ENCODE measurements around the gene LMX1B.
A peak's percentile ranks its signal among the peaks of the same experiment; 100 is the strongest.

Gene LMX1B

DNA sequence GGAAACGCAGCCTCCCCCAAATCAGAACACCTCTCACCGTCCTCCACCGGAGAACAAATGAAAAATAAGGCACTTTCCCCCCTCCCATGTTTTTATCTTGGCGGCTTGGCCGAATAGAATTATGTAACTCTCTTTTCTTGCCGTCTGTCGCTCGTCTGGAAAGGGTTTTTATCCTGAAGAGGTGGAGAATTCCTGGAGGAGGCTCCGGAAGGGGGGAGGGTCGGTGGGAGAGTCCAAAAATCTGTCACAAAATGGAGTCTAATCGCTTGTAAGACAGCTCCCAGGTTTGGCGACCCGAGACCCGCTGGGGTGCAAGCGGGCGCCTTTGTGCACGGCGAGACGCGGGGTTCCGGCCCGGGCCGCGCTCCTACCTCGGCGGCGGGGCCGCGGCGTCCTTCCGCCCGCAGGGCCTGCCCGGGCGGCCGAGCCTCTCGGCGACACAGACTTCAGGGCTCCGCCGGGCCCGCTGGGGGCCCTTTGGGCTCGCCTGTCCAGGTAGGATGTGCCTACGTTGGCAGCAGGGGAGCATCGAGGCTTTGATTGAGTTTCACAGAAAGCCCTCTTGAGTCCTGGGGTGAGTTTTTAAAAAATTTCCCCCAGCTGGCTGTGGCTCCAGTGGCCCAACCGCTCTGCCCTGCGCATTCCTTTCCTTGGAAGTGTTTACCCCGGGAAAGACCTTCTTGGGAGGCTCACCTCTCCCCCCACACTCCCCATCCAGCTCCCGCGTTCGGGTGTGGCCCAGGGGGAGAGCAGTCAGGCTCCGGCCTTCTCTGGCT is 5.0 kb downstream of the LMX1B start:
- H3K27ac ChIP-seq (ENCODE audit: low read depth, low read length): no peak overlapping the region
- peaks cover 56% of the 10 kb centered on the region for H3K4me1 ChIP-seq (ENCODE audit: control insufficient read depth, insufficient read depth, low read length)
- no peaks in the 10 kb centered on the region for H3K9me3 ChIP-seq (ENCODE audit: control insufficient read depth, insufficient read depth, low read depth, low read length)
- H3K4me3 ChIP-seq (ENCODE audit: low read depth, low read length): peak overlapping the region; percentile 43
- no peaks in the 10 kb centered on the region for H3K36me3 ChIP-seq (ENCODE audit: control insufficient read depth, insufficient read depth, low read length)
- H3K9ac ChIP-seq (ENCODE audit: low read length): no peak overlapping the region
- peaks cover 98% of the 10 kb centered on the region for H3K27me3 ChIP-seq (ENCODE audit: control insufficient read depth, insufficient read depth, low read length)

DNA sequence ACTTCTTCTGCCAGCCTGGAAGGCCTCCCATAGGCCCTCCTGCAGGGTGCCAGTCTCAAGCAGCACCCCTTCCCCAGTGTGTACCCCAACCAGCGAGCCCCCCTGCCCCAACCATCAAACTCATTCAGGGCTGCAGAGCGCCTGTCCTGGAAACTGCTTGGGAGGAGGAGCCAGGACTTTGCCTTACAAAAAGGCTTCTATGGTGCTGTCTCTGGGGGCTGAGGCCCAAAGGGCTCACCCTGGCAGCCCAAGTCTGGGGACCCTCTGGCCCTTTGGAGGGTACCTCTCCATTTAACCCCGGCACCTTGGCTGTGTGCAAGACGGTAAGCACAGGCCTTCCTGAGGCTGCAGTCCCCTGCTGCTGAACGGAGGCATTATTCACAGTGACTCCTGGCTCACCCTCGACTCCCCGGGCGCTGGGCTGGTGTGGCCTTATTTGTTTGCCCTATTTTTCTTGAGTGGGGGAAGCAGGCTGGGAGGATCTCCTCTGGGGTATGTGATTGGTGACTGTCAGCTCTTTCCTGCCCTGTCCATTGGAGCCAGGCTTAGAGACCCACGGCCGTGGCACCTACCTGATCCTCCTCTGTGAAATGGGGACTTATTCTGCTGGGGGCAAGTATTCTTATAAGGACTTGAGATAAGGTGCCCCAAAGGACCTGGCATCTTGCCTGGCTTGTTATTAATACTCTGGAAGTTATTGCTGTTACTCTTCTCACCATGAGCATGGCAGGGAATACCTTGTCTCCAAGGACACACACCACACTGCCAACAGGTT is 5.8 kb downstream of the LMX1B start:
- Histone ChIP-seq H3K4me3 (ENCODE audit: low read depth, low read length) (peak overlapping the region; percentile 43; the same call in 1 of the 2 replicates), H3K36me3 (ENCODE audit: control insufficient read depth, insufficient read depth, low read length) (no peaks in the 10 kb centered on the region), H3K9me3 (ENCODE audit: control insufficient read depth, insufficient read depth, low read depth, low read length) (no peaks in the 10 kb centered on the region), H3K27ac (ENCODE audit: low read depth, low read length) (no peak overlapping the region), H3K9ac (ENCODE audit: low read length) (no peak overlapping the region), H3K4me1 (ENCODE audit: control insufficient read depth, insufficient read depth, low read length) (peaks cover 63% of the 10 kb centered on the region), H3K27me3 (ENCODE audit: control insufficient read depth, insufficient read depth, low read length) (peaks cover 100% of the 10 kb centered on the region)

DNA sequence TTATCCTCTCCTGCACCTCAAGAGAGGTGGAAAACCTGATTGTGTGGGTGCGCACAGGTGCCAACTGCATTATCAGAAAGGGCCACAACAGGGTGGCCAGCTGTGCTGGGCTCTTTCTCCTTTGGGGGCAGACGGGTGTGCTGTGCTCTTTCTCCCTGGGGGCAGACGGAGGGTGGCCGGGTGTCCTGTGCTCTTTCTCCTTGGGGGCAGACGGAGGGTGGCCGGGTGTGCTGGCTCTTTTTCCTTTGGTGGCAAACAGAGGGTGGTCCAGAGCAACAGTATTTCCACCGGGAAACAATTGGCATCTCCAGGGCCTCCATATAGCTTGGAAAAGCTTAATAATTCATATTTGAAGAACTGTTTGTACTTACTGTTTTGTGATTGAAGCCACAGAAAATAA is 6.8 kb downstream of the LMX1B start:
- H3K9me3 ChIP-seq (ENCODE audit: control insufficient read depth, insufficient read depth, low read depth, low read length): no peaks in the 10 kb centered on the region
- peaks cover 67% of the 10 kb centered on the region for H3K4me1 ChIP-seq (ENCODE audit: control insufficient read depth, insufficient read depth, low read length)
- H3K36me3 ChIP-seq (ENCODE audit: control insufficient read depth, insufficient read depth, low read length): no peaks in the 10 kb centered on the region
- peaks cover 100% of the 10 kb centered on the region for H3K27me3 ChIP-seq (ENCODE audit: control insufficient read depth, insufficient read depth, low read length)
- H3K4me3 ChIP-seq (ENCODE audit: low read depth, low read length): no peak overlapping the region
- H3K9ac ChIP-seq (ENCODE audit: low read length): no peak overlapping the region
- no peak overlapping the region for H3K27ac ChIP-seq (ENCODE audit: low read depth, low read length)

DNA sequence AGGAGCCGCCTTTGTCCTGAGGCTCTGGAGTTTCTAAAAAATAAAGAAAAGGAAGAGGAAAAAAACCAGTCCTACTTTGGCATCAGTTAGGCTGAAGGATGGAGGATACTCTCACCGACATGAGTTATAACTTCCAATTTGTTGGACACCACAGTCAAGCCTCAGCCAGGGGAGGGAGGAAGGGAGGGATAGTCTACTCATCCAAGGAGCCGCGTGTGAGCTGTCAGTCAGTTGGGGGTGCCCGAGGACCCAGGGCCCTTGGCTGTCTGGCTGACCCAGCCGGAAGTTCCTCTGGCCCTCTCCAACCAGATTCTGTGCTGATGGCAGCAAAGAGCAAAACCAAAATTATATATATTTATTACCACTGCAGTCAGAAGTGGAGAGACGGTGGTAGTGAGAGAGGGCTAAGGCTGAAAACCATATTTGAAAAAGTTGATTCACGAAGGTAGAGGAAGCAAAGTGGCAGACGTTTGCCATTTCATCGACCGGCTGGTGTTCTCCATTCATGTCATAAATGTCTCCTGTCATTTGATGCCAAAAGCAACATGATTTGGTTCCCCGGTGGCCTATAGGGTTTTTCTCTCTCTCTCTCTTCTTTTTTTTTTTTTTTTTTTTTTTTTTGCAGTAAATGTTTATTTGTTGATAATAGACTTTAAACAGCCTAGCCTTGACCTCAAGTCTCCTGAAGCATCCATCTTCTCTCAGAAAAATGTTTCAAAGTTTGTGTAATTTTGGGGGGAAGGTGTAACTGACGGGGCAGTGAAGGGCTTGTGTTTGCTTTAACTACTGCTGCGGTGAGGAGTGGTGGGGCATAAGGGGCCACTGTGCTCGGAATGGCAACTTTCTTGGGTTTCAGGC is 7.6 kb downstream of the LMX1B start:
- no peak overlapping the region for H3K9ac ChIP-seq (ENCODE audit: low read length)
- H3K27me3 ChIP-seq (ENCODE audit: control insufficient read depth, insufficient read depth, low read length): peaks cover 100% of the 10 kb centered on the region
- no peaks in the 10 kb centered on the region for H3K9me3 ChIP-seq (ENCODE audit: control insufficient read depth, insufficient read depth, low read depth, low read length)
- no peaks in the 10 kb centered on the region for H3K36me3 ChIP-seq (ENCODE audit: control insufficient read depth, insufficient read depth, low read length)
- H3K27ac ChIP-seq (ENCODE audit: low read depth, low read length): no peak overlapping the region
- H3K4me3 ChIP-seq (ENCODE audit: low read depth, low read length): no peak overlapping the region
- peaks cover 70% of the 10 kb centered on the region for H3K4me1 ChIP-seq (ENCODE audit: control insufficient read depth, insufficient read depth, low read length)

- H3K36me3 ChIP-seq (ENCODE audit: control insufficient read depth, insufficient read depth, low read length): no peaks in the 10 kb centered on the region
- no peak overlapping the region for H3K4me3 ChIP-seq (ENCODE audit: low read depth, low read length)
- peaks cover 68% of the 10 kb centered on the region for H3K4me1 ChIP-seq (ENCODE audit: control insufficient read depth, insufficient read depth, low read length)
- no peaks in the 10 kb centered on the region for H3K9me3 ChIP-seq (ENCODE audit: control insufficient read depth, insufficient read depth, low read depth, low read length)
- H3K27me3 ChIP-seq (ENCODE audit: control insufficient read depth, insufficient read depth, low read length): peaks cover 100% of the 10 kb centered on the region
- H3K9ac ChIP-seq (ENCODE audit: low read length): no peak overlapping the region
- no peak overlapping the region for H3K27ac ChIP-seq (ENCODE audit: low read depth, low read length)
Observed at GRCh38 chr9:126621919-126622735, 8.4 kb downstream of the LMX1B start.

DNA sequence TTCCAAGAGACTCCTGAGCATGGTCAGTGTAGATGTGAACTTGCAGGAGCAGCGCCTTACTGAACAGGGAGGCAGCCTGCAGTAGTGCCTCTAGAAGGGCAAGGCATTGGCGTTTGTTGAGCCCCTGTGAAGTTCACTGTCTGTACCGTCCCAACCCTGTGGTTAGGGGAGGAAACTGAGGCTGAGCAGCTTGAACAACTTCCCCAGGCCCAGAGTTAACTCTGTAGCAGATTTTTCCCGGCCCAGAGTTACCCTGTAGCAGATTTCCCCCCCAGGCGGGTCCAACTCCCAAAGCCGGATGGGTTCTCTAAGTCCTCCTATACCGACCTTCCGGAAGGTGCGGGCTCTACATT is 9.6 kb downstream of the LMX1B start:
- peaks cover 100% of the 10 kb centered on the region for H3K27me3 ChIP-seq (ENCODE audit: control insufficient read depth, insufficient read depth, low read length)
- H3K9me3 ChIP-seq (ENCODE audit: control insufficient read depth, insufficient read depth, low read depth, low read length): no peaks in the 10 kb centered on the region
- H3K4me3 ChIP-seq (ENCODE audit: low read depth, low read length): no peak overlapping the region; the same call in 1 of the 2 replicates
- no peak overlapping the region for H3K9ac ChIP-seq (ENCODE audit: low read length)
- peaks cover 57% of the 10 kb centered on the region for H3K4me1 ChIP-seq (ENCODE audit: control insufficient read depth, insufficient read depth, low read length)
- H3K36me3 ChIP-seq (ENCODE audit: control insufficient read depth, insufficient read depth, low read length): no peaks in the 10 kb centered on the region
- no peak overlapping the region for H3K27ac ChIP-seq (ENCODE audit: low read depth, low read length)

GRCh38 chr9:126623667-126624478 is 10.1 kb downstream of the LMX1B start:
- Histone ChIP-seq H3K27me3 (ENCODE audit: control insufficient read depth, insufficient read depth, low read length) (peaks cover 100% of the 10 kb centered on the region), H3K4me1 (ENCODE audit: control insufficient read depth, insufficient read depth, low read length) (peaks cover 54% of the 10 kb centered on the region)

DNA sequence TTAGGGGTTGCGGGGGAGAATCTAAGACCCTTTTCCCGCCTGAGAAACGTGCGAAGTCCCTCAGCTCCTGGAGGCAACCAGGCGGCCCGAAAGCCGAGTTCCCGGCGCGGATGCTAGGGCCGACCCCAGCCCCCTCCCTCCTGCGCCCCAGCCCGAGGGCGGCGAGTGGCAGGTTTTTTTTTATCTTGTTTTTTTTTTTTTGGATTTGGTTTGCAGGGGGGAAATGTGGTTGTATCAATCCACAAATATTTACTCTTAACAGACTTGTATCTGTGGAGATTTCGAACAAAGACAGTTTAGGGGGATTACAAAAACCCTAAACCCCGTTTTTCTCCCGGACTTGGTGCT is 10.7 kb downstream of the LMX1B start:
- H3K27me3 ChIP-seq (ENCODE audit: control insufficient read depth, insufficient read depth, low read length): peaks cover 100% of the 10 kb centered on the region
- no peaks in the 10 kb centered on the region for H3K36me3 ChIP-seq (ENCODE audit: control insufficient read depth, insufficient read depth, low read length)
- peaks cover 48% of the 10 kb centered on the region for H3K4me1 ChIP-seq (ENCODE audit: control insufficient read depth, insufficient read depth, low read length)
- peak overlapping the region; percentile 40 for H3K4me3 ChIP-seq (ENCODE audit: low read depth, low read length)
- no peak overlapping the region for H3K9ac ChIP-seq (ENCODE audit: low read length)
- no peaks in the 10 kb centered on the region for H3K9me3 ChIP-seq (ENCODE audit: control insufficient read depth, insufficient read depth, low read depth, low read length)
- H3K27ac ChIP-seq (ENCODE audit: low read depth, low read length): no peak overlapping the region

More at GRCh38 chr9:126623667-126624478, 10.1 kb downstream of the LMX1B start:
- Histone ChIP-seq H3K27ac (ENCODE audit: low read depth, low read length) (no peak overlapping the region), H3K9me3 (ENCODE audit: control insufficient read depth, insufficient read depth, low read depth, low read length) (no peaks in the 10 kb centered on the region), H3K9ac (ENCODE audit: low read length) (no peak overlapping the region), H3K36me3 (ENCODE audit: control insufficient read depth, insufficient read depth, low read length) (no peaks in the 10 kb centered on the region), H3K4me3 (ENCODE audit: low read depth, low read length) (peak overlapping the region; percentile 40)

DNA sequence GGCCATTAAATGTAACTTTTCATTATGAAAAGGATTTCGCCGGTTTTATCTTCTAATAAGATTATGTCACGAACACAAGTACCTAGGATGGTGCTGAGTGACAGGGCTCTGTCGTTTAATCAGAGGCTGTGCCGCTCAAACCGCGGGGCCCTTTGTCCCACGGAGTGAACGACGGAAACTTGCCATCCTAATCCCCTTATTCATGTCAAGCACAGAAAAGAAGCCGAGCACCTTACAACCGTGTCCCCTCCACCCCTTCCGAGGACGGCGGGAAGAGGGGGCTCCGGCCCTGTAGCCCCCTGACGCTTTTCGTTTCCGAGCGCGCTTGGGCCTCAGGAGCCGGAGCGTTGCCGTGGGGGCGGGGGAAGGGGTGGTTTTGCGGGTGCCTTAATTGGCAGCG is 11.2 kb downstream of the LMX1B start:
- H3K9ac ChIP-seq (ENCODE audit: low read length): no peak overlapping the region
- H3K36me3 ChIP-seq (ENCODE audit: control insufficient read depth, insufficient read depth, low read length): no peaks in the 10 kb centered on the region
- H3K4me3 ChIP-seq (ENCODE audit: low read depth, low read length): peak overlapping the region; percentile 9; the same call in 1 of the 2 replicates
- peaks cover 46% of the 10 kb centered on the region for H3K4me1 ChIP-seq (ENCODE audit: control insufficient read depth, insufficient read depth, low read length)
- no peaks in the 10 kb centered on the region for H3K9me3 ChIP-seq (ENCODE audit: control insufficient read depth, insufficient read depth, low read depth, low read length)
- H3K27ac ChIP-seq (ENCODE audit: low read depth, low read length): no peak overlapping the region
- H3K27me3 ChIP-seq (ENCODE audit: control insufficient read depth, insufficient read depth, low read length): peaks cover 100% of the 10 kb centered on the region

Data from HUES6 (cell line).